HL-60 (cell line): ENCODE measurements around the gene SMDT1.
"Not testable (repeated sequence)": the region's sequence is repeated elsewhere in the genome, so short reads cannot be mapped to it uniquely, and the experiment has no call there.

Experiments
- CTCF ChIP-seq: IDR thresholded peaks from one replicate; pipeline ENCODE4 v1.5.1; 2011; ENCODE audit warnings: low read length, control low read depth, inconsistent platforms; ENCODE audit not compliant: insufficient read depth
- POLR2AphosphoS5 ChIP-seq: IDR thresholded peaks from 2 replicates; pipeline ENCODE4 v1.6.1; 2012; ENCODE audit warnings: low read depth

GRCh38 chr22:42130182-42130581 is 50.7 kb downstream of the SMDT1 start:
- TF ChIP-seq CTCF, POLR2AphosphoS5: not testable (repeated sequence)
